ENCODE data around the gene DNAJC5G.

DNA sequence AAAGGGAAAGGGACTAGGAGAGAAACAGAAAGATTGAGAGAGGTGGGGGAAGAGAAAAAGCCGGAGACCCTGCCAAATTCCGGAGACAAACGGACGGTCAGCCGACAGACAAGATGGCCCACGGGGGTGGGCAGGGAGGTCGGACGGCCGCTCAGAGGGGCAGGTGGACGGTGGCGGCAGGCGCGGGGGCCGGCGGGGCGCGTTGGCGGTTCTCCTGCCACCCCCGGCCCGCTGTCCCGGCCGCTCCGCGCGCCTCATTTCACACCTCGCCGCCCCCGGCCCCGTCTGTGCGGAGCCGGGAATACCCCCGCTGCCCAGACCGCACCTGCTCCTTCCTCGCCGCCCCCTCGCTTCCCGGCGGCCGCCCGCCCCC, 13.3 kb upstream of the DNAJC5G start:
- TF ChIP-seq EZH2 (IDR thresholded peaks at IDR 0.05; ENCODE audit: insufficient read depth, poor library complexity, severe bottlenecking) (no peak), EZH2phosphoT487 (IDR thresholded peaks at IDR 0.05; ENCODE audit: insufficient read depth, low read depth) (no peak)

Data from GM23248 (cell line).